Suprapubic skin (tissue), 4 donors: ENCODE data around the gene ANTXR2. TPM values are rescaled to one million over a fixed set of nuclear protein-coding genes. Genes with fewer than 3 reads are reported as not detected.

Experiments used
- DNase-seq, 2 donors: peaks; one replicate each; pipeline ENCODE4 v3.0.0-alpha.2; 2019; ENCODE audit warnings: low spot score in 2 of 2
- H3K27ac ChIP-seq: fragments of 200-600 bp; sonication (generic); one replicate; pipeline ENCODE4 v1.5.1; 2019
- H3K27me3 ChIP-seq: fragments of 200-600 bp; sonication (generic); one replicate; pipeline ENCODE4 v1.5.1; 2019
- H3K36me3 ChIP-seq: fragments of 200-600 bp; sonication (generic); one replicate; pipeline ENCODE4 v1.5.1; 2019
- H3K4me1 ChIP-seq: fragments of 200-600 bp; sonication (generic); one replicate; pipeline ENCODE4 v1.5.1; 2019
- H3K4me3 ChIP-seq: fragments of 200-600 bp; sonication (generic); one replicate; pipeline ENCODE4 v1.5.1; 2019; ENCODE audit warnings: mild to moderate bottlenecking
- H3K9me3 ChIP-seq: fragments of 200-600 bp; sonication (generic); one replicate; pipeline ENCODE4 v1.5.1; 2019
- EP300 ChIP-seq: sonication (generic); formaldehyde crosslinking; IDR thresholded peaks from one replicate; pipeline ENCODE4 v1.6.1; 2017; ENCODE audit warnings: antibody characterized with exemption
- POLR2A ChIP-seq, 2 donors: fragments of 450-650 bp; IDR thresholded peaks; one replicate each; pipeline ENCODE4 v1.6.1; 2017; ENCODE audit warnings: antibody characterized with exemption in 2 of 2, mild to moderate bottlenecking in 2 of 2, moderate library complexity in 2 of 2
- POLR2AphosphoS5 ChIP-seq, 3 donors: sonication (generic); formaldehyde crosslinking; IDR thresholded peaks; one replicate each; pipeline ENCODE4 v1.6.1; 2017; ENCODE audit warnings: antibody characterized with exemption in 3 of 3
- WGBS: methylation state at CpG from one replicate; pipeline ENCODE4 v1.1.5; 2018; 5-methylcytosine and 5-hydroxymethylcytosine counted together
- total RNA-seq, 4 donors: library from RNA; depleted of rRNA; stranded (reverse); fragments of >200 nt; gene quantifications; one replicate each; pipeline ENCODE4 v1.1.0, GENCODE V29; 2016
- TF ChIP-seq, protein P1 (sequence below), 2 donors: fragments of 200-600 bp in 1 of 2; fragments of 450-650 bp in 1 of 2; sonication (generic) in 1 of 2; IDR thresholded peaks; one replicate each; pipeline ENCODE4 v1.5.1; 2016 to 2019; ENCODE audit warnings: antibody characterized with exemption in 2 of 2, mild to moderate bottlenecking in 1 of 2, moderate library complexity in 1 of 2

The ANTXR2 gene
- total RNA-seq, 4 donors from 2014 or later, result 9.8 to 22.2 (median 12.8) TPM

DNA sequence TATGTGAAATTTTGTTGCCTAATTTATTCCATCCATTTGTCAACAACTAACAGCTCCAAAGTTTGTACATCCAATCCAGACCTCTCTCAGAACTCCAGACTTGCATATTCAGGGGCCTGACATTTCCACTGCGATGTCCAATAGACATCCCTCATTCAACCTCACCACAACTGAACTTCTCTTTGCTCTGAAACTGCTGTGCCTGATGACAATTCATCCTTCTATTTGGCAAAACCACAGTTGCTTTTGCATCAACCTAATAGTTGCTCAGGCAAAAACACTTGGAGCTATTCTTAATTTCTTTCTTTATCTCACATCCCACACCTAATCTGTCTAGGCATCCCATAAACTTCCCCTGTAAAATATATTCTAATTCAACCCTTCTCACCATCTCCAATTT is 56.5 kb downstream of the ANTXR2 start:
- Histone ChIP-seq H3K36me3 (peaks cover 8% of the 10 kb centered on the region), H3K27me3 (no peaks in the 10 kb centered on the region), H3K9me3 (no peaks in the 10 kb centered on the region), H3K27ac (no peak overlapping the region), H3K4me3 (no peak overlapping the region), H3K4me1 (peaks cover 8% of the 10 kb centered on the region)
- WGBS, result 88% methylated on average over 1 of the region's 1 CpG
- DNase-seq, result no peak
- no peak for TF ChIP-seq POLR2AphosphoS5 (IDR thresholded peaks at IDR 0.05)
- TF ChIP-seq, protein P1, sequence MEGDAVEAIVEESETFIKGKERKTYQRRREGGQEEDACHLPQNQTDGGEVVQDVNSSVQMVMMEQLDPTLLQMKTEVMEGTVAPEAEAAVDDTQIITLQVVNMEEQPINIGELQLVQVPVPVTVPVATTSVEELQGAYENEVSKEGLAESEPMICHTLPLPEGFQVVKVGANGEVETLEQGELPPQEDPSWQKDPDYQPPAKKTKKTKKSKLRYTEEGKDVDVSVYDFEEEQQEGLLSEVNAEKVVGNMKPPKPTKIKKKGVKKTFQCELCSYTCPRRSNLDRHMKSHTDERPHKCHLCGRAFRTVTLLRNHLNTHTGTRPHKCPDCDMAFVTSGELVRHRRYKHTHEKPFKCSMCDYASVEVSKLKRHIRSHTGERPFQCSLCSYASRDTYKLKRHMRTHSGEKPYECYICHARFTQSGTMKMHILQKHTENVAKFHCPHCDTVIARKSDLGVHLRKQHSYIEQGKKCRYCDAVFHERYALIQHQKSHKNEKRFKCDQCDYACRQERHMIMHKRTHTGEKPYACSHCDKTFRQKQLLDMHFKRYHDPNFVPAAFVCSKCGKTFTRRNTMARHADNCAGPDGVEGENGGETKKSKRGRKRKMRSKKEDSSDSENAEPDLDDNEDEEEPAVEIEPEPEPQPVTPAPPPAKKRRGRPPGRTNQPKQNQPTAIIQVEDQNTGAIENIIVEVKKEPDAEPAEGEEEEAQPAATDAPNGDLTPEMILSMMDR (IDR thresholded peaks at IDR 0.05), result no peak

DNA sequence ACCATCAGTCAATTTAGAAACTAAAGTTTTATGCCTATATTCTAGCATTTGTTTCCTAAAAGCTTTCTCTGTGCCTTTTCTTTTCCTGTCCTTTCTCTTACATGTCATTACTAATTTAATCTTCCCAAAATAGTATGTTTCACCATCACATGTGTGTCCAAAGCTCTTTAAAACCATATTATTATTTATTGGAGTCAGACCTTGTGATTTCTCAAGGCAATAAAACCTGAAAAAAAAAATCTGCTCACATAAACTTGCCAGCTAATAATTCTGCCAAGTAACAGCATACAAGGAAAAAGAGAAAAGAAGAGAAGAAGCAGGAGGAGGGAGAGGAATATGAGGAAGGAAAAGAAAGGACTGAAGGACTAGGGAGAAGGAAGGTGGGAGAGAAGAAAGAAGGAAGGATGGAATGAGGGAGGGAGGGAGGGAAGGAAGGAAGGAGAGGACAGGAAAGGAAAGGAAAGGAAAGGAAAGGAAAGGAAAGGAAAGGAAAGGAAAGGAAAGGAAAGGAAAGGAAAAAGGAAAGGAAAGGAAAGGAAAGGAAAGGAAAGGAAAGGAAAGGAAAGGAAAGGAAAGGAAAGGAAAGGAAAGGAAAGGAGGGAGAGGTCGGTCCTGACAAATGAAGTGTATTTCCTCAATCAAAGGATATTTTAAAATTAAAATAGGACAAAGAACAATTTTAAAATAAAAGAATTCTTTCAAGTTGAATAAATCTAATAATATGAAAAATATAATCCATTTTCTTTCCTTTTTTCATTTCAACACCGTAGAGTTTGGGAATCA is 57.4 kb downstream of the ANTXR2 start:
- 94% methylated on average over 2 of the region's 2 CpGs for WGBS
- DNase-seq, result no peak
- Histone ChIP-seq H3K27me3 (no peaks in the 10 kb centered on the region), H3K4me3 (no peak overlapping the region), H3K27ac (peak overlapping the region; percentile 0), H3K9me3 (no peaks in the 10 kb centered on the region), H3K36me3 (peaks cover 8% of the 10 kb centered on the region), H3K4me1 (peaks cover 8% of the 10 kb centered on the region)
- TF ChIP-seq EP300, result no peak
- TF ChIP-seq POLR2A (IDR thresholded peaks at IDR 0.05), result no peak
- TF ChIP-seq POLR2AphosphoS5 (IDR thresholded peaks at IDR 0.05), result no peak
- TF ChIP-seq, protein P1 (IDR thresholded peaks at IDR 0.05), result no peak

DNA sequence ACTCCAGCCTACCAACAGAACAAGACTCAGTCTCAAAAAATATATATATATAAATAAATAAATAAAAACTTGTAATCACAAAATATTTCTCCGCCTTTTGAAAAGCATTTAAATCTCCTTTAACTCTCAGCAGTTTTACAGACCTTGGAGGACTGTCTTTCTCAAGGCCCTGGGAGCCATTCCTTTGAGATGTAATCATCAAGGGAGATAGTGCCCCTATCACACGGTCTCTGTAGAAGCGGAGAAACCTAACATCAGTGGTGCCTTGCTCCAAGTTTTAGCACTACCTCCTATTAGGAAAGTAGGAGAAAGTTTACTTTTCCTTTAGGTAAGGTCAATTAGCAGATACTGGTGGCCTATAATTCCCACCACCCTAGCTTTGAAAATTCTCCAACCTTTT is 58.5 kb downstream of the ANTXR2 start:
- TF ChIP-seq POLR2A (IDR thresholded peaks at IDR 0.05), result no peak
- Histone ChIP-seq H3K36me3 (peaks cover 8% of the 10 kb centered on the region), H3K4me3 (no peak overlapping the region), H3K27me3 (no peaks in the 10 kb centered on the region), H3K9me3 (no peaks in the 10 kb centered on the region), H3K4me1 (peaks cover 8% of the 10 kb centered on the region), H3K27ac (no peak overlapping the region)
- no peak for DNase-seq
- 96% methylated on average over 3 of the region's 3 CpGs for WGBS

DNA sequence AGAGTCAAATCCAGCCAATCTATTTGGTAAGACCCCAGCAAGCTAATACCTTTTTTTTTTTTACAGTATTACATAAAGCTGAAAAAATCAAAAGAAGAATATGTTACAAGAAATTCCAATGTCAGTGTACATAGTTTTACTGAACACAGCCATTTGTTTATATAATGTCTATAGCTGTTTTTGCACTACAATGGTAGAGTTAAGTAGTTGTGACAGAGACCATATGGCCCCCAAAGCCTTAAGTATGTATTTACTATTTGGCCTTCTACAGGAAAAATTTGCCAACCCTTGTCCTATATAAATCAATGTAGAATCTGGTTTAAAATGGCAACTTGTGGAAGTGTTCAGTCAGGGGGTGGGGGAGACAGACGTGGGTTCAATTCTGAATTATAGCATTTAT is 60.7 kb downstream of the ANTXR2 start:
- no peaks in the 10 kb centered on the region for H3K27me3 ChIP-seq
- peak overlapping the region; percentile 5 for H3K27ac ChIP-seq
- TF ChIP-seq EP300 (no peak), POLR2AphosphoS5 (IDR thresholded peaks at IDR 0.05) (no peak), POLR2A (IDR thresholded peaks at IDR 0.05) (no peak)
- TF ChIP-seq, protein P1 (IDR thresholded peaks at IDR 0.05), result no peak
- peaks cover 13% of the 10 kb centered on the region for H3K4me1 ChIP-seq
- no peaks in the 10 kb centered on the region for H3K9me3 ChIP-seq
- no peaks in the 10 kb centered on the region for H3K36me3 ChIP-seq
- H3K4me3 ChIP-seq, result no peak overlapping the region
- 83% methylated on average over 1 of the region's 1 CpG for WGBS
- DNase-seq, result no peak

DNA sequence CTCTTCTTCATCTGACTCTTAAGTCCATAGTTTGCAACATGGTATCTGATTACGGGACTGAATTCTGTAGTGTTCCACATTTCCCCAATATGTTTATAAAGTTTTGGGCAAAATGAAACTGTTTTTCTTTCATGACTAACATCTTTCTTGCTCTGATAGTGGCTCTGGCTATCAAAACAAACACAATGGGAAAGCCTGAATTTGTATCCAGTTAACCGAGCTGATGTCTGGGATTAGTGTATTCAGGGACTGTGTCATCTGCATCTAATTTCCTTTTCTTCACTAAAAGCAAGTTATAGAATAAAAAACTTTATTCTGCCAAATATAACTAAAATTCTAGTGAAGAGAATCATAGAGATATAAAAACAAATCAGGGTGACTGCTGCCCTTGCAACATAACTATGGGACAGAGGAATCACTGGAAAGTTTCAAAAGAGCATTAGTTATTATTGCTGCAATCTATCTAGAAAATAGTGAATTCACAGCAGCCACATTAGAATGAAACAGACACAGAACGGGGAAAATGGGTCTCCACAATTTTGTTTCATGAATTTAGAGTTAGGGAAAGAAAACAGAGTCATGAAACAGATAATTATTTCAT is 61.3 kb downstream of the ANTXR2 start:
- H3K36me3 ChIP-seq, result no peaks in the 10 kb centered on the region
- H3K27me3 ChIP-seq, result no peaks in the 10 kb centered on the region
- 70% methylated on average over 3 of the region's 3 CpGs for WGBS
- no peak for DNase-seq
- H3K27ac ChIP-seq, result peak overlapping the region; percentile 63
- no peak overlapping the region for H3K4me3 ChIP-seq
- peaks cover 14% of the 10 kb centered on the region for H3K4me1 ChIP-seq
- no peak for TF ChIP-seq EP300
- peak in 1 of 2 donors; percentile 10 for TF ChIP-seq POLR2A (IDR thresholded peaks at IDR 0.05)
- no peaks in the 10 kb centered on the region for H3K9me3 ChIP-seq

DNA sequence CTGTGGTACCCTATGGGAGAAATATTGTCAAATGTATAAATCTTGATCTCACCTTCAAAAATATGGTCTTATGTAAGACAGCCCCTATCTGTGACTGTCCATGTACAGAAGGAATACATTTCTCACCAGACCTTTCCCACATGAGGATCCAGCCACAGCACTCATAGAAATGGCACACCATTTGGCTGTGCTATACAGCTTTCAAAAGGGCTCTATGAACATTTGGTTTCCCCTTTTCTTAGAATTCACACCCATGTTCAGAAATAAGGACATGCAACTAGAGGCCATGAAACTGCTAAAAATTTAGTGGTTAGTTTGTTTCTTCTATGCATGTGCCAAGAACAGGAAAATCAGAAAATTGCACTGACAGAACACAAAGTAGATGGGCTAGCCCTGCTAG is 62.7 kb downstream of the ANTXR2 start:
- Histone ChIP-seq H3K4me1 (peaks cover 21% of the 10 kb centered on the region), H3K36me3 (no peaks in the 10 kb centered on the region), H3K27ac (no peak overlapping the region), H3K9me3 (no peaks in the 10 kb centered on the region), H3K4me3 (no peak overlapping the region), H3K27me3 (no peaks in the 10 kb centered on the region)
- TF ChIP-seq POLR2A (IDR thresholded peaks at IDR 0.05) (no peak), POLR2AphosphoS5 (IDR thresholded peaks at IDR 0.05) (no peak), EP300 (no peak)
- TF ChIP-seq, protein P1 (IDR thresholded peaks at IDR 0.05), result no peak
- DNase-seq, result no peak
